Peyer's patch (tissue), 4 donors: ENCODE measurements around the gene LCTL.

Source experiments
- POLR2A ChIP-seq, 2 donors: fragments of 450-650 bp; IDR thresholded peaks; one replicate each; pipeline ENCODE4 v1.5.1; 2017; ENCODE audit warnings: antibody characterized with exemption in 2 of 2, mild to moderate bottlenecking in 2 of 2, moderate library complexity in 2 of 2
- TF ChIP-seq, protein P1 (sequence below), 6 experiments: fragments of 450-650 bp in 4 of 6; fragments of 200-600 bp in 2 of 6; sonication (generic) in 1 of 6; IDR thresholded peaks; one replicate each; pipeline ENCODE4 v1.5.1; 2017 to 2019; ENCODE audit warnings: antibody characterized with exemption in 6 of 6, mild to moderate bottlenecking in 3 of 6, moderate library complexity in 1 of 6

- no peak for TF ChIP-seq POLR2A (IDR thresholded peaks at IDR 0.05)
- TF ChIP-seq, protein P1, sequence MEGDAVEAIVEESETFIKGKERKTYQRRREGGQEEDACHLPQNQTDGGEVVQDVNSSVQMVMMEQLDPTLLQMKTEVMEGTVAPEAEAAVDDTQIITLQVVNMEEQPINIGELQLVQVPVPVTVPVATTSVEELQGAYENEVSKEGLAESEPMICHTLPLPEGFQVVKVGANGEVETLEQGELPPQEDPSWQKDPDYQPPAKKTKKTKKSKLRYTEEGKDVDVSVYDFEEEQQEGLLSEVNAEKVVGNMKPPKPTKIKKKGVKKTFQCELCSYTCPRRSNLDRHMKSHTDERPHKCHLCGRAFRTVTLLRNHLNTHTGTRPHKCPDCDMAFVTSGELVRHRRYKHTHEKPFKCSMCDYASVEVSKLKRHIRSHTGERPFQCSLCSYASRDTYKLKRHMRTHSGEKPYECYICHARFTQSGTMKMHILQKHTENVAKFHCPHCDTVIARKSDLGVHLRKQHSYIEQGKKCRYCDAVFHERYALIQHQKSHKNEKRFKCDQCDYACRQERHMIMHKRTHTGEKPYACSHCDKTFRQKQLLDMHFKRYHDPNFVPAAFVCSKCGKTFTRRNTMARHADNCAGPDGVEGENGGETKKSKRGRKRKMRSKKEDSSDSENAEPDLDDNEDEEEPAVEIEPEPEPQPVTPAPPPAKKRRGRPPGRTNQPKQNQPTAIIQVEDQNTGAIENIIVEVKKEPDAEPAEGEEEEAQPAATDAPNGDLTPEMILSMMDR (IDR thresholded peaks at IDR 0.05): no peak
Measured at GRCh38 chr15:66595931-66596545, 30.2 kb upstream of the LCTL start.
